Esophagus muscularis mucosa (tissue), 3 donors: ENCODE results near the gene FAT1.

Source experiments
- CTCF ChIP-seq, 3 experiments: fragments of 200-600 bp in 2 of 3; fragments of 450-650 bp in 1 of 3; sonication (generic) in 2 of 3; IDR thresholded peaks; one replicate each; pipeline ENCODE4 v1.5.1; 2017 to 2019; ENCODE audit warnings: antibody characterized with exemption in 3 of 3, mild to moderate bottlenecking in 2 of 3, moderate library complexity in 1 of 3
- POLR2A ChIP-seq: fragments of 450-650 bp; IDR thresholded peaks from one replicate; pipeline ENCODE4 v1.6.1; 2017; ENCODE audit warnings: antibody characterized with exemption, moderate library complexity, mild to moderate bottlenecking, low read depth

GRCh38 chr4:186702297-186702696 lies 21.4 kb downstream of the FAT1 start:
- no peak for TF ChIP-seq POLR2A
- TF ChIP-seq CTCF (IDR thresholded peaks at IDR 0.05): no peak
